HG03565 (cell line): ENCODE data around the gene COG7.
"Not testable (repeated sequence)": the region's sequence is repeated elsewhere in the genome, so short reads cannot be mapped to it uniquely, and the experiment has no call there.

Source experiments
- ATAC-seq: cut with Tn5 transposase; IDR thresholded peaks from one replicate; pipeline ENCODE4 v1.9.1; 2021; ENCODE audit warnings: mild to moderate bottlenecking, moderate library complexity; ENCODE audit not compliant: unreplicated experiment

The COG7 gene

DNA sequence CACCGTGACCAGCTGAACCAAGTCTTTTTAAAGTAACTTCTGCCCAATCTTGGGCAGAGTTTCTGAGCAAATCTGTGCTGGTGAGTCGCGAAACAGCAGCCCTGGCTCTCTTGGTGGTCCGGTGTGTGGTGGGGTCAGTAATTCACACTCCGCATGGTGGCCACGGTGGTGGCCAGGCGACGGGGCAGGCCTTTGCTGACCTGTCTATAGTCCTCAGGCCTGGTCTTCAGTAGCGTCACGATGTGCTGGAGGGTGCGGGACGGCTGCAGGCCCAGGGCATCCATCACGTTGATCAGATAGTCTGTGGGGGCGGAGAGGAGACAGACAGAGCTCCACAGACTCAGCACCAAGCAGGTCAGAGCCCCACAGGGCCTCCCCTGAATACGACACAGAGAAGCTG, 64.2 kb downstream of the COG7 start:
- ATAC-seq, result no peak

DNA sequence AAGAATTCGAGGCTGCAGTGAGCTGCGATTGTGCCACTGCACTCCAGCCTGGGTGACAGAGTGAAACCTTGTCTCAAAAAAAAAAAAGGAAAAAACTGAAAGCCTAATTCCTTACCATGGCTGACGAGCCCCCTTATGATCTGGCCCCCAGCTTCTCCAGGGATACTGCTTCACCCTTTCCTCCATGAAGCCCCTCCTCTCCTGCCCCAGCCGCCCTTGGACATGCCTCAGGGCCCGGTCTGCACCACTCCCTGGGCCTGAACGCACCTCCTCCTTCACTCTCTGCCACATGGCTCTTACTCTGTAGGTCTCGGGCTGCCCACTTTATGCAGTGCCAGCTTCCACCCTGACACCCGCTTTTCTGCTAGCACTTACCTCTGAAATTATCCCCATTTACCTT, 65.3 kb downstream of the COG7 start:
- no peak for ATAC-seq

DNA sequence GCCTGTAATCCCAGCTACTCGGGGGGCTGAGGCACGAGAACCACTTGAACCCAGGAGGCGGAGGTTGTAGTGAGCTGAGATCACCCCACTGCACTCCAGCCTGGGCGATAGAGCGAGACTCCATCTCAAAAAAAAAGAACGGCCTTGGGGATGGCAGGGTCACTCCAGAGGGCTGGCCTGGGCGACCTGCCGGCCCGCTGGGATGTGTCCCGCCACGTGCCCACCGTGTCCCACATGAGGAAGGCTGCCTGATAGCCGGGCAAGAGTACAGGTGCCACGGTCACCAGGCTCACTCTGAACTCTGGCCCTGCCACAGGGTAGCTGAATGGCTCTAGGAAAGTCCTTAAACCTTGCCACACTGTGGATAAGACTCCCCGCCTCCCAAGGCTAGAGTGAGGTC, 67.5 kb downstream of the COG7 start:
- ATAC-seq, result no peak

DNA sequence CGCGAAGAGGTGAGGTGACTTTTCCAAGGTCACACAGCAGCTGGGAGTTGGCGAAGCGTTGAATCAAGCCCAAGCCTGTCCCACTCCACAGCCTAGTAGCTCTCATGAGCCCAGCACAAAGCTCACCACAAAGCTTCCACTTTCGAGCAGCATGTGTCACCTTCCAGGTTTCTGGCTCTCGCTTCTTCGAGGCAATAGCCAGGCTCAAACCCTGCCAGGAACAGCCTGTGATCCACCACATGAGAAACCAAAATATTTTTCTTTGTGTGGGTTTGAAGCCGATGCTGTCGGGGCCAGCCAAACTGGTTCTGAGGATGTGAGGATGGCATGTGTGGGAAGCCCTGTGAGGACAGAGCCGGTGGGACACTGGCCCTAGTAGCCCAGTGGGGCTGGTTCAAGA, 68.1 kb downstream of the COG7 start:
- no peak for ATAC-seq

DNA sequence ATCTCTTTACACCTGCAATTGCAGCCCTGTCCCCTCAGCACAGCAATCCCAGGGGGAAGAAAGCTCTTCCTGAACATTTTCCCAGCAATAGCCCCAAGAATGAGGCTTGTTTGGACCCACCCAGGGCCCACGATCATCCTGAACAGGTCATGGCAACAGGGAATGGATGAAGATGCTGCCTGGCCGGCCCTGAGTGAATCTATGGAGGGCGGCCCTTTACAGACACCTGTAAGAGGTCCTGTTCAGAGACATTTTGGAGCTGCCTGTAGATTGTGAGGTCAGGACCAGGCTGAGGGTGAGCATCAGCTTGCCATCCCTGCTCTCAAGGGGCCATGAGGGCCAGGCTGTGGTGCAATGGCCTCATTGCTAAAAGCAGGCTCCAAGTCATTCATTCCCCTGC, 69.1 kb downstream of the COG7 start:
- no peak for ATAC-seq

DNA sequence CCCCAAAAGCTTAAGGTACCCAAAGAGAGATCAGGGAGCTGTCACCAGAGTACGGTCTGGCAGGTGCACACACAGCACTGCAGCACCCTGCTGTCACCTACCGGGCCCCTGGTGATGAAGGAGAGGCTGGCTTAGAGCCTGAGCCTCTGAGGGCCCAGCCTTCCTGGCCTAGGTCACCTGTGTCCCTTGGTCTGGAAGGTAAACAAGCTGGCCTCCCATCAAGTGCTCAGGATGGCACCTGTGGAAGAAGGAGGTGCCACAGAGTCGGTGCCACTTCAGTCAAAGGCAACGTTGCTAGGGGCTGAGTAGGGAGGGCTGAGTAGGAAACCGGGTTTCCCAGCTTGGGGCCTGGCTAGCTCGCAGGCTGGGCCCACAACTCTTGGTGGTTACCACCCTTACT, 70.7 kb downstream of the COG7 start:
- ATAC-seq, result no peak

DNA sequence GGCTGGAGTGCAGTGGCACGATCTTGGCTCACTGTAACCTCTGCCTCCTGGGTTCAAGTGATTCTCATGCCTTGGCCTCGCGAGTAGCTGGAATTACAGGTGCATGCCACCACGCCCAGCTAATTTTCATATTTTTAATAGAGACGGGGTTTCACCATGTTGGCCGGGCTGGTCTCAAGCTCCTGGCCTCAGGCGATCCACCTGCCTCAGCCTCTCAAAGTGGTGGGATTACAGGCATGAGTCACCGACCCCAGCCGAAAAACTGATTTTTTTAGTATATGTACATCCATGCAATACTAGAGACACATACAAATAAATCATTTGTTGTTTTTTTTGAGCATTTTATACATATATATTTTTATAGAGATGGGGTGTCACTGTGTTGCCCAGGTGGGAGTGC, 71.3 kb downstream of the COG7 start:
- not testable (repeated sequence) for ATAC-seq

DNA sequence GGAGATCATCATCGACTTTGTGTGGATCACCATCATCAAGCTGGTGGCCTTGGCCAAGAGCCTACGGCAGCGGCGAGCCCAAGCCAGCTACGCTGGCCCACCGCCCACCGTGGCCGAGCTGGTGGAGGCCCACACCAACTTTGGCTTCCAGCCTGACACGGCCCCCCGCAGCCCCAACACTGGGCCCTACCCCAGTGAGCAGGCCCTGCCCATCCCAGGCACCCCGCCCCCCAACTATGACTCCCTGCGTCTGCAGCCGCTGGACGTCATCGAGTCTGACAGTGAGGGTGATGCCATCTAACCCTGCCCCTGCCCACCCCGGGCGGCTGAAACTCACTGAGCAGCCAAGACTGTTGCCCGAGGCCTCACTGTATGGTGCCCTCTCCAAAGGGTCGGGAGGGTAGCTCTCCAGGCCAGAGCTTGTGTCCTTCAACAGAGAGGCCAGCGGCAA, 72.5 kb downstream of the COG7 start:
- ATAC-seq, result no peak

DNA sequence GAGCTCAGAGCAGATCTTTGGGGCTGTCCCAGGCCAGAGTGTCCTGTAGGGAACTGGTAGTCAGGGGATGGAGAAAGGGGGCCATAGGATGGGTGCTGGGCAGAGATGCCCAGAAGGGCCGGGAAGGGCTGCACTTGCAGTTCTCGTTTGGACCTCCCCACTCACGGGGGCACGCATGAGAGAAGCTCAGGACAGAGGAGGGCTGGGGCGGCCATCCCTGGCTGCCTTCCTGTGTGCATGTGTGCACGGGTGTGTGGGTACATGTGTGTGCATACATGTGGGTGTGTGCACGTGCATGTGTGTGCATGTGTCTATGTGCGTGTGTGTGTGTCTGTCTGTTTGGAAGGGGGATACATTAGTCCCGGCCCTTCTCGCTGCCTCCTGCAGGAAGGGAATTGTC, 73.3 kb downstream of the COG7 start:
- ATAC-seq, result no peak

DNA sequence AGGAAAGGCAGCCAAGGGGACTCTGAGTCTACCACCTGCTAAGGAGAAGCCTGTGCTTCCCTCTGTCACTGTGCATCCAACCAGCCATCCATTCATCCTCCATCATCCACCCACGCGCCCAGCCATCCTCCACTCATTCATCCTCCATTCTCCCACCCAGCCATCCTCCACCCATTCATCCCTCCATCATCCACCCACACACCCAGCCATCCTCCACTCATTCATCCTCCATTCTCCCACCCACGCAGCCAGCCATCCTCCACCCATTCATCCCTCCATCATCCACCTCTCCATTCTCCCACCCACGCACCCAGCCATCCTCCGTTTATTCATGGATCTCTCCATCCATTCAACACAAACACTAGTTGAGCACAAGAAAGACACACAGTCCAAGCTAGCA, 74.1 kb downstream of the COG7 start:
- no peak for ATAC-seq

DNA sequence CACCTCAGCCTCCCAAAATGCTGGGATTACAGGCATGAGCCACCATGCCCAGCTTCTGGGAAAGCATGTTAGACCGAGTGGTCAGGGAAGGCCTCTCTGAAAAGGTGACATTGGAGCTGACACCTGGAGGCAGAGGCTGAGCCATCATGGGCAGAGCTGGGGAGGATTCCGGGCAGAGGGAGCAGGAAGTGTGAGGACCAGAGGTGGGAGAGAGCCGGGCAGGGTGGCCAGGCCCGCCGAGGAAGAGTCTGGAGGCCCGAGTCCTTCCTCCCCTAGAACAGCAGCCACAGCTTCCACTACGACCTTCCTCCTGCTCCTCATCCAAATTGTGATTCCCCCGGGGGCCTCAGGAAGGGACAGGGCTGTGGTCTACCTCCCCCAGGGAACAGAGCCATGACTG, 74.7 kb downstream of the COG7 start:
- no peak for ATAC-seq

DNA sequence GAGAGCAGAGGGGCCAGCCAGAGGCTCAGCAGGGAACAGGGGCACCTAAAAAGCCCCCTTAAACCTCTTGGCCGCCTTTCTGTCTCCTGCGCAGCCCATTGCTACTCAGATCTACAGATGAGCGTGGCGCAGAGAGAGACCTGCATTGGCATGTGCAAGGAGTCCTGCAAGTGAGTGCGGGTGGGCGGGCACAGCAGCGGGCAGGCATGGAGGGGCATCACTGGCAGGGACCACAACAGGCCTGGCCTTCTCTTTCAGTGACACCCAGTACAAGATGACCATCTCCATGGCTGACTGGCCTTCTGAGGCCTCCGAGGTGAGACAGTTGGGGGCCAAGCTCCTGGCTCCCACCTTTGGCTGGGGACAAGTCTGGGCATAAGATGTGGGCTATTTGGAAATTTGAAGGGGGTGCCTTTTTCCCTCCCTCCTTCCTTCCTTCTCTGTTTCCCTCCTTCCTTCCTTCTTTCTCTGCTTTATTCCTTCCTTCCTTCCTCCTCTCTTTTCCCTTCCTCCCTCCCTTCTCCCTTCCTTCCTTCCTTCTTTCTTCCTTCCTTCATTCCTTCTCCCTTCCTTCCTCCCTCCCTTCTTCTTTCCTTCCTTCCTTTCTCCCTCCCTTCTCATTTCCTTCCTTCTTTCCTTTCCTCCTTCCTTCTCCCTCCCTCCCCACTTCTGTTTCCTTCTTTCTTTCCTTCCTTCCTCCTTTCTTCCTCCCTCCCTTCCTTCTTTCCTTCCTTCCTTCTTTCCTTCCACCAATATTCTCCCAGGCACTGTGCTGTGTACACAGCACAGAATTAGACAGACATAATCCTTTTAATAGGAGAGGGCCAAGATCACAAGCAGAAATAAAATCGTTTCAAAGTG, 75.7 kb downstream of the COG7 start:
- ATAC-seq, result no peak

DNA sequence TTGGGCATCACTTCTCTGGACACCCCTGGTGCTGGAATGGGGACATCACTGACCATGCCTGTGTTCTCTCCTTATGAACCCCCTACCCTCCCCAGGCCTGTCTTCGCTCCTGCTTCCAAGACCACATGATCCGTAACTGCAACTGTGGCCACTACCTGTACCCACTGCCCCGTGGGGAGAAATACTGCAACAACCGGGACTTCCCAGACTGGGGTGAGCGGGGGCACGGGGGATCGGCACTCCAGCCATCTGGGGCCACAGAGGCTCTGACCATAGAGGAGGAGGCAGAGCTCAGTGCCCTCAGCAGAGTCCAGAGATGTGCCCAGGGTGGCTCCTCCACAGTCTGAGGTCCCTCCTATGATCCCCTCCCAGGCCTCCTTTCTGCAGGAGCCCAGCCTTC, 77.3 kb downstream of the COG7 start:
- no peak for ATAC-seq

DNA sequence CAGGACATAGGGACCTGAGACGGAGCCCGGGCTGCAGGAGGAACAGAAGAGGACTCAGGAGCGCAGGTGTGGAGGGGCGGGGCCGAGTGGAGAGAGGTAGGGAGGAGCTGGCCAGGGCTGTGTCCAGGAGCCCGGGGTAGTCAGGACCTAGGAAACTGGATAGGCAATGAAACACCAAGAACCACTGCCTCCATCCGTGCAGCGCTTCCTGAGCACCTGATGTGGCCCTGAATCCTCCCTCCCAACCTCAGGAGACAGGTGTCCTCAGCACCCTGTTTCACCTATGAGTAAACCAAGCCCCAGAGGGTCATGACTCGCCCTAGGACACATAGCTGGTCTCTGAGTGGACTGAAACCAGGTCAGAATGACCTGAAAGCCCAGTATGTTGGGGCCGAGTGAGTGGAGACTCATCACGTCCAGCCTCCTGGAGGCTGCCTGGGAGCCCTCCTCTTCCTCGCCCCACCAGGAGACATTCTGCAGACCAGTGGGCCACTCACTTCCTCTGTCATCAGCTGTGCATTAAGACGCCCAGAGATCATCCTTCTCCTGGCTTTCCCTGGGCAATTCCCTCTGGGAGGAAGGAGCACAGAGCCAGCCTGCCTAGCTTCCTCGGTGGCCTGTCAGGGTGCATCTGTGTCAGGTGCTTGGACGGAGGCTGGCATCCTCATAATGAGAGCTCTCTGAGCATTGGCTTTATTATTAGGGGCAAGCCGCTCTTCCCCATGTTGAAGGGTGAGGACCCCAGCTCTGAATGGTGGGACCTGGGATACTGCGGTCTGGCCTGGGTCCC, 78.1 kb downstream of the COG7 start:
- ATAC-seq, result no peak

DNA sequence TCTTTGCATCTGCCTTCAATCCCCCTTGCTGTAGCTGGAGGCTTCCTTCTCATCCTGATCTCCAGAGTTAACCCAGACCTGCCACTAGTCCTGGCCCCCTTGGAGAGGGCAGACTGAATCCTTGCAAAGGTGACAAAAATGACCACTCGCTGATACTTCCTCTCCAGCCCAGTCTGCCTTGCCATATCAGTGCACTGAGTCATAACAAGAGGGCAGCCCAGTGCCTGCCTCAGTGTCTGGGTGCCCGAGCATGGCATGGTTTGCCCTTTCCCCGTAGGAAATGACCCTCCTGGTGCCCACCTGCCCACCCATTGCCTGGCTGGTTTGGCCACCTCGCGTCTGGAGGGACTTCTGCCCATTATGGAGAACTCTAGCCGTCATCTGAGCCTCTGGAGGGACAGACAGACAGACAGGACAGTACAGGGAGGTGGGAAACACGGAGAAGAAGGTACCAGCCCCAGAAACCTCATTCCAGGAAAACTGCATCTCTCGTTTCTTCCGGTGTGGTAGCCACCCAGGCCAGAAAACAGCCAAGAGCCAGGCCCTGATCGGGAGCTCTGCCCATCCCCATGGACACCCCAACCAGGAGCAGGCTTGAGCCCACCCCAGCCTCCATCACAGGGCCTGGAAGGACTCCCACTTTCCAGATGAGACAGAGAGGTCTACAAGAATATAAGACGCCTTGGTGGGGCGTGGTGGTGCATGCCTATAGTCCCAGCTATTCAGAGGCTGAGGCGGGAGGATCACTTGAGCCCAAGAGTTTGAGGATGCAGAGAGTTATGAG, 79.4 kb downstream of the COG7 start:
- ATAC-seq, result no peak

DNA sequence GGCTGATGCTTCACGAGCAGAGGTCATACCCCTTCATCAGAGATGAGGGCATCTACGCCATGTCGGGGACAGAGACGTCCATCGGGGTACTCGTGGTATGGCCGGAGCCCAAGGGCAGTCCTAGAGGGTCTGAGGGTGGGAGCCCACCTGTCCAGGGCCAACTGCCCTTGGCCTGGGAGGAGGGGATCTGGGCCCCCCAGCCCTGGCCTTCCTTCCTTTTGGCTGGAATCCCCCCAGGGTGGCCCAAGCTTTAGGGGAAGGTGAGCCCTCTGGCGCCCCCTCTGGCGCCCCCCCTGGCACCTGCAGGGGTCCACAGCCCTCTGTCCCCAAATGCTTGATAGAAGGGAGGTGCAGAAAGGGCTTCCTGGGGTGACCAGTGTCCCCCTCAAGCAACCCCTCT, 81.6 kb downstream of the COG7 start:
- no peak for ATAC-seq

DNA sequence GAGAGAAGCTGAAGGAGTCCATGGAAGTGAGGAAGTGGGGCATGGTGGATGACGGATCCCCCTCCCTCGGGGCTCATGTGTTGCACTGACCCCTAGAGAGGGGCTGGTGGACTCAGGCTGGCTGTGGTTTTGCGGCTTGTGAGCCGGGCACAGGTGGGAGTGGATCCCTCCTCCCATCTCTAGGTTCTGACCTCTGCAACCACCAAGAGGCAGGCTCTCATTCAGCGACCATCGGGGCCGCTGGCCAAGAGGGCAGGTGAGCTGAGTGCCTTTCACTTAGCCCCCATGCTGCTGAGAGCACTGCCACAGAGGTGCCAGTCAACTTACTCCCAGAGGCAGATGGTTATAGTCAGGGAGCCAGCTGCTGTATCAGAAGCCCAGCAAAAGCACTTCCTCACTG, 83.6 kb downstream of the COG7 start:
- ATAC-seq, result no peak

DNA sequence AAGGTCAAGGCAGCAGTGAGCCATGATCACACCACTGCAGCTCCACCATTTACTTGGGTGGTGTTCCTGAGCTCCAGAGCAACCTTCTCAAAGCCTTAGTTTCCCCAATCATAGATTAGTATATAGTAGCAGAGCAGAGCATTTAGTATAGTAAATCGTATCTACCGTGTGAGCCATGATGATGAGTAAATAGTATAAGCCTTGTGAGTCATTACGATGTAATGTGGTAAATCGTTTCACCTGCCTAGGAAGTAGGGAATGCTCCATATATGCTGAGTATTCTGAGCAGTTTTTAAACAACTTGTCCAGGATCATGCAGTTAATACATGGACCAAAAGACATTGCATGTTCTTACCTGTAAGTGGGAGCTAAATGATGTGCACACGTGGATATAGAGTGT, 84.5 kb downstream of the COG7 start:
- ATAC-seq, result no peak

DNA sequence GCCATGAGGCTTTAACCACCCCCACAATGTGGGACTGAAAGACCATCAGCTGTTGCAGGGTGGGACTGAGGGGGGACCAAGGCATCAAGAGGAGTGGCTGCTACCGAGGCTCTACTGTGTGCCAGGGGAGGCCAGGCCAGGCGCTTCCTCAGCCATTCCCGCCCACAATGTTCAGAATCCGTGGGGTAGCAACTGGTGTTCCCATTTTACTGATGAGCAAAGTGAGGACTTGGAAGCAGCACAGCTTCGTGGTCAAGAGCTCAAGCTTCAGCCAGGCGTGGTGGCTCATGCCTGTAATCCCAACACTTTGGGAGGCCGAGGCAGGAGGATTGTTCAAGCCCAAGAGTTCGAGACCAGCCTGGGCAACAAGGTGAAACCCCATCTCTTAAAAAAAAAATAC, 85.0 kb downstream of the COG7 start:
- no peak for ATAC-seq

DNA sequence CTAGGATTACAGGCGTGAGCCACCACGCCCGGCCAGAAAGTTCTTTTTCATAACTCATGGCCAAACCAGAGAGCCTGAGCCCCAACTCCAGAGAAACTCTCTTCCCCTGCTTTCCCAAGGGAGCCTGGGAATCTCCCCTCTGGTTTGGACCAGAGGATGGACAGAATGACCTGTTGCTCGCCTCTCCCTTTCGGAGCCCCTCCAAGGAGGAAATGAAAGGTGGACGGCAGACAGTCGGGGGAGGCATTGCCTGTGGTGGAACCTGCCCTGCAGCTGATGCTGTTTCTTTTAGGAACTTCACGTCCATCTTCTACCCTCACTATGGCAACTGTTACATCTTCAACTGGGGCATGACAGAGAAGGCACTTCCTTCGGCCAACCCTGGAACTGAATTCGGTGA, 85.4 kb downstream of the COG7 start:
- ATAC-seq, result no peak

DNA sequence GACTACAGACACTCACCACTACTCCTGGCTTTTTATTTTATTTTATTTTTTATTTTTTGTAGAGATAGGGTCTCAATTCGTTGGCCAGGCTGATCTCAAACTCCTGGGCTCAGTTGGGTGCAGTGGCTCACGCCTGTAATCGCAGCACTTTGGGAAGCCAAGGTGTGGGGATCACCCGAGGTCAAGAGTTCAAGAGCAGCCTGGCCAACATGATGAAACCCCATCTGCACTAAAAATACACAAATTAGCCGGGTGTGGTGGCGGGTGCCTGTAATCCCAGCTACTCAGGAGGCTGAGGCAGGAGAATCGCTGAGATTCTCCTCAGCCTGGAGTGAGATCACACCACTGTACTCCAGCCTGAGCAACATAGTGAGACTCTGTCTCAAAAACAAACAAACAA, 86.6 kb downstream of the COG7 start:
- not testable (repeated sequence) for ATAC-seq
